GM23338 (cell line): ENCODE data around the gene CDH4. TPM values are rescaled to one million over a fixed set of nuclear protein-coding genes. Genes with fewer than 3 reads are reported as not detected.

Source experiments
- CTCF ChIP-seq, 2 experiments: fragments of 200-600 bp in 1 of 2; sonication (generic) in 1 of 2; conservative IDR thresholded peaks; 2 replicates each; pipeline versions ENCODE4 v1.5.1 to v1.6.1; 2016 to 2017; ENCODE audit warnings: antibody characterized with exemption in 2 of 2, low read depth in 2 of 2, mild to moderate bottlenecking in 2 of 2, moderate library complexity in 1 of 2
- ETS1 ChIP-seq: IDR thresholded peaks from 2 replicates; pipeline ENCODE4 v1.6.1; 2016; ENCODE audit warnings: antibody characterized with exemption
- EZH2phosphoT487 ChIP-seq: fragments of 200-600 bp; sonication (generic); IDR thresholded peaks from one replicate; pipeline ENCODE4 v1.8.1; 2018; ENCODE audit warnings: antibody characterized with exemption; ENCODE audit not compliant: unreplicated experiment
- NANOG ChIP-seq: IDR thresholded peaks from 2 replicates; pipeline ENCODE4 v1.6.1; 2016; ENCODE audit warnings: antibody characterized with exemption, borderline replicate concordance
- POLR2AphosphoS5 ChIP-seq: IDR thresholded peaks from 2 replicates; pipeline ENCODE4 v1.6.1; 2016; ENCODE audit warnings: antibody characterized with exemption, low read depth
- REST ChIP-seq: IDR thresholded peaks from one replicate; pipeline ENCODE4 v1.6.1; 2018; ENCODE audit warnings: antibody characterized with exemption; ENCODE audit not compliant: unreplicated experiment
- ZNF462 ChIP-seq: fragments of 250-450 bp; sonication (Bioruptor Pico); IDR thresholded peaks from 2 replicates; pipeline ENCODE4 v1.5.0; 2020; ENCODE audit warnings: mild to moderate bottlenecking, moderate library complexity
- polyA plus RNA-seq: library from polyadenylated mRNA; unstranded; fragments of >200 nt; fragmentation: Nextera tagmentation; extraction: Ambion mirVana; gene quantifications from 2 replicates; pipeline ENCODE4 v1.2.1, GENCODE V29; 2016
- total RNA-seq: library from RNA; depleted of rRNA; stranded (reverse); fragments of >200 nt; shearing (Covaris generic); gene quantifications from 2 replicates; pipeline ENCODE4 v1.2.3, GENCODE V29; 2014

Gene CDH4
- total and polyA plus RNA-seq, 2 experiments from 2014 or later = 1.2 to 4.2 TPM

- TF ChIP-seq ZNF462 (CRISPR knock-in tag) = no peak
- TF ChIP-seq ETS1 = no peak
- no peak for TF ChIP-seq REST
- TF ChIP-seq POLR2AphosphoS5 = no peak
- TF ChIP-seq NANOG = no peak
- TF ChIP-seq EZH2phosphoT487 = no peak
- no peak for TF ChIP-seq CTCF (conservative IDR thresholded peaks at IDR 0.05; ENCODE audit: low read depth in 2 of 2)
These were observed 475.7 kb downstream of the CDH4 start (continued) for GRCh38 chr20:61727761-61728160.
